RWPE1 (cell line): Measurements from ENCODE around the gene CD109.
A peak's percentile ranks its signal among the peaks of the same experiment; 100 is the strongest.

ENCODE experiments used
- CTCF ChIA-PET: fragments of 350-600 bp; sonication (Branson Sonifier 250); formaldehyde crosslinking; extraction: SDS; loops from one replicate; lab custom pipeline; 2021; lab: Yijun Ruan, JAX
- POLR2A ChIA-PET: fragments of 400-600 bp; formaldehyde crosslinking; extraction: SDS; loops from one replicate; lab custom pipeline; 2020; ENCODE audit warnings: antibody characterized with exemption; ENCODE audit not compliant: low non-redundant PET; lab: Yijun Ruan, JAX
- DNase-seq: peaks from one replicate; pipeline ENCODE4 v3.0.0; 2012; ENCODE audit warnings: low spot score
- H3K27ac ChIP-seq: fragments of 450-650 bp; 2 replicates; pipeline ENCODE4 v1.5.1; 2017
- CTCF ChIP-seq: fragments of 450-650 bp; conservative IDR thresholded peaks from 2 replicates; pipeline ENCODE4 v1.5.1; 2017; ENCODE audit warnings: low read depth, mild to moderate bottlenecking

The CD109 gene

GRCh38 chr6:73732845-73733675 is 37.1 kb downstream of the CD109 start:
- ChIA-PET POLR2A (no interaction called here), CTCF (interaction anchor here (0.6 to 2.4 kb wide), 17 partner anchors 21 to 1256 kb away, joined by 3 to 29 read pairs (median 3); partner anchors contain the start of gene SLC17A5)
- H3K27ac ChIP-seq, result no peak overlapping the region
- peak; percentile 89 for TF ChIP-seq CTCF
- peak; percentile 64 for DNase-seq

DNA sequence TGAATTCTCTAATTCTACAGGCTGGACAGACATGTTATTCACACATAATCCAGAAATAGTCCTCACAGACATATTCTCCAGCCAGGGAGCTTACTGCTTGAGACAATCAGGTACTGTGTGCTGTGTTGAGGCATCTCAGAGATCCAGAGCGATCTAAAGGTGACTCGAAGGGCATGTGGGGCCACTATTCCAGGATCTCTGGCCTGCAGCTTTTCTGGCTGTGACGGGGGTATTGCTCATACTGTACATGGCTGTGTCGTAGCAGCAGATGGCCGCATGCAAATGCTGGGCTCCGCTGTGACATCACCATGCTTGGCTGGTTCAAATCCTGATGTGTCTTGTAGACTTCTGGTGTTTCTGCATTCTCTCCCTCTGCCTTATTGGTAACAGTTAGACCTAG is 37.8 kb downstream of the CD109 start:
- no peak overlapping the region for H3K27ac ChIP-seq
- POLR2A ChIA-PET, result no interaction called here
- no peak for DNase-seq
- TF ChIP-seq CTCF, result no peak
- CTCF ChIA-PET, result interaction anchor here (0.6 to 2.4 kb wide), 11 partner anchors 30 to 1493 kb away, joined by 3 to 29 read pairs (median 3); no protein-coding TSS in a partner anchor

DNA sequence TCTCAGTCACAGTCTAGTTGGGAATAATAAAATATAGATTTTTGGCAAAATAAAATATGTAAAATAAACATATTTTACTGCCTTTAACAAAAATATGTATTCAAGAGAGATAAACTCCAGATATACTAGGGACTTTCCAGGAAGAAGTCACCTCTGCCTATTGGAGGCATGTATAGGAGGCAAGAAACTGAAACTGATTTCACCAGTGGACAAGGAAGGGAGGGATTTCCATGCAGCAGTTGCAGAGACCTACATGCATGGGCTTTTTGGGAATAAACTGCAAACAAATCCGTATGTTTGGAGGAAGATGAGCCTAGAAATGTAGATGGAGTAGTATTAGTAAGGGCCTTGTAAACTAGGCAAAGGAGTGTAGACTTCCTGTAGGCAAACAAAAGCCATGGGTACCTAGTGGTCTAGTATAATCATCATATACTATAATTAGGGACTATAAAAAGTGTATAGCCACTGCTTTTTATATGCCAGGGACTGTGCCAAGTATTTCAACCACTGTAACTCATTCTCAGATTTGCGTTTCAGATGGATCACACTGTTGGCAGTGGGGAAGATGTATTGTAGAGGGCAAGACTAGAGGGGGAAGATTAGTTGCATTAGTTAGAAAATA is 38.9 kb downstream of the CD109 start:
- ChIA-PET POLR2A (no interaction called here), CTCF (no interaction called here)
- no peak for DNase-seq
- H3K27ac ChIP-seq, result no peak overlapping the region
- TF ChIP-seq CTCF, result no peak

DNA sequence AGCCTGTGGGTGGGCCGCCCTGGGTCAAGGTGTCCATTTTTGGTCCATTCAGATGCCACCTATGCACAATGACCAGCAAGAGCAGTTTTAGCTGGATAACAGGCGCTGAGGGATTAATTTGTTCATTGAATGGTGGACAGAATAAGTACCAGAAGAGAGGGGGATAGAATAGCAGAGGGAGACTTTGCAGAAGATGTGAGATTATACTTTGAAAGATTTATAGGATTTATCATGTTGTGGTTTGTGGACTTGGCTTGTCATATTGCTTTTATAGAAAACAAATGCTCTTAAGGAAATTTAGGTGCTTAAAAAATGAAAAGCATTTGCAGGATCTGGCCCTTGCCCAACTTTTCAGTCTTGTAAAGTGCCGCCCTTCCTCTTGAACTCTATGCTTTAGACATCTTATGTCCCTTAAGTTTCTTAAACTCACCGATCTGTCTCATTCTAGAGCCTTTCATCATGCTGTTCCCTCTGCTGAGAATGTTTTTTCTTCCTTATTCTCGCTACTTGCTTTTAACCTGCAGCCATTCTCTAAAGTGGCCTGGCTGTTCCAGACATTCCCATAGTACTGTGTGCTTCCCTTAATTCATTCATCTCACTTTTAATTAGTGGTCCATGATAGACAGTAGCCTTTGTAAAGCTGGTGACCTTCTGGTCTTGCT is 42.5 kb downstream of the CD109 start:
- no peak for TF ChIP-seq CTCF
- ChIA-PET POLR2A (no interaction called here), CTCF (interaction anchor here (0.6 to 0.9 kb wide), 8 partner anchors 9 to 1472 kb away, joined by 3 to 5 read pairs (median 3); no protein-coding TSS in a partner anchor)
- no peak overlapping the region for H3K27ac ChIP-seq
- DNase-seq, result no peak

DNA sequence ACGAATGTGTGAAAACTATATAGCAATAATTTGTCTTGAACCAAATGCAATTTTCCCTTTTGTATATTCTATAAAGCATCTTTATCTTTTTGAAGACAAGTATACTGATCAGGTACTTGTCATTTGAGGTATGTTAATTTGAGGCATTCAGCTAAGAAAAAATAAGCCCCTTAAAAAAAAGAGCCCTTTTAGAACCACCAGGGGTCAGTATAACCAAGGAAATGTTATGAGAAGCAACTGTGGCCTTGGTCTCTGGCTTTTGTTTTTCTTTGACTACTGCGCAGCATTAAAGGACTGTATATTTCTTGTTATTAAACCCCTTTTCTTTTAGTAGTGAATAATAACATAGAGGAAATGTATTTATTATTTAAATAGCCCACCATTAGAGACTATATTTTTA is 43.1 kb downstream of the CD109 start:
- CTCF ChIA-PET, result interaction anchor here (0.6 to 1.1 kb wide), 13 partner anchors 9 to 1471 kb away, joined by 3 to 6 read pairs (median 3); no protein-coding TSS in a partner anchor
- DNase-seq, result peak; percentile 26
- peak; percentile 65 for TF ChIP-seq CTCF

GRCh38 chr6:73742433-73742832 is 46.4 kb downstream of the CD109 start:
- no peak overlapping the region for H3K27ac ChIP-seq
- TF ChIP-seq CTCF, result no peak
- ChIA-PET CTCF (interaction anchor here (0.6 to 1.0 kb wide), 3 partner anchors 12 to 111 kb away, joined by 3 to 5 read pairs (median 4); no protein-coding TSS in a partner anchor), POLR2A (no interaction called here)
- DNase-seq, result no peak

More for the DNA sequence above, 43.1 kb downstream of the CD109 start:
- H3K27ac ChIP-seq, result no peak overlapping the region
- POLR2A ChIA-PET, result no interaction called here
